ENCODE measurements around the gene TFPI2.

Gene TFPI2

DNA sequence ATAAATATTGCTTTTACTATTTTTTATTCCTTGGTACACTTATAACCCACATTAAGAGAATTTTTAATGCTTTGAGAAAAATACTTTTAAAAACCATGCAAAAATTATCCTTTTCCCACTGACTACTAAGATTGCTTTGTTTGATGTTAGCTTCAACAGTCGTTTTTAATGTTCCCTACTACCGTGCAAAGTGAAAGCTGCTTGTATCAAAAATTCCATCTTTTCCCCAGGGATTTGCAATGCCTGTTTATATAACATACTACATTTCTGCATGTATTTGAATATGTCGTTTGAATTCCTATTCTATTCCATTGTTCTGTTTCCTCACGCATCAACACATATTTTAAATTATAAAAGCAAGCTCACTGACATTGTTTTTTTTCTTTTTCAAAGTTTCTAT is 54.4 kb downstream of the TFPI2 start:
- no peak for TF ChIP-seq GABPA (IDR thresholded peaks at IDR 0.05; ENCODE audit: low read depth)
- TF ChIP-seq, protein P1, sequence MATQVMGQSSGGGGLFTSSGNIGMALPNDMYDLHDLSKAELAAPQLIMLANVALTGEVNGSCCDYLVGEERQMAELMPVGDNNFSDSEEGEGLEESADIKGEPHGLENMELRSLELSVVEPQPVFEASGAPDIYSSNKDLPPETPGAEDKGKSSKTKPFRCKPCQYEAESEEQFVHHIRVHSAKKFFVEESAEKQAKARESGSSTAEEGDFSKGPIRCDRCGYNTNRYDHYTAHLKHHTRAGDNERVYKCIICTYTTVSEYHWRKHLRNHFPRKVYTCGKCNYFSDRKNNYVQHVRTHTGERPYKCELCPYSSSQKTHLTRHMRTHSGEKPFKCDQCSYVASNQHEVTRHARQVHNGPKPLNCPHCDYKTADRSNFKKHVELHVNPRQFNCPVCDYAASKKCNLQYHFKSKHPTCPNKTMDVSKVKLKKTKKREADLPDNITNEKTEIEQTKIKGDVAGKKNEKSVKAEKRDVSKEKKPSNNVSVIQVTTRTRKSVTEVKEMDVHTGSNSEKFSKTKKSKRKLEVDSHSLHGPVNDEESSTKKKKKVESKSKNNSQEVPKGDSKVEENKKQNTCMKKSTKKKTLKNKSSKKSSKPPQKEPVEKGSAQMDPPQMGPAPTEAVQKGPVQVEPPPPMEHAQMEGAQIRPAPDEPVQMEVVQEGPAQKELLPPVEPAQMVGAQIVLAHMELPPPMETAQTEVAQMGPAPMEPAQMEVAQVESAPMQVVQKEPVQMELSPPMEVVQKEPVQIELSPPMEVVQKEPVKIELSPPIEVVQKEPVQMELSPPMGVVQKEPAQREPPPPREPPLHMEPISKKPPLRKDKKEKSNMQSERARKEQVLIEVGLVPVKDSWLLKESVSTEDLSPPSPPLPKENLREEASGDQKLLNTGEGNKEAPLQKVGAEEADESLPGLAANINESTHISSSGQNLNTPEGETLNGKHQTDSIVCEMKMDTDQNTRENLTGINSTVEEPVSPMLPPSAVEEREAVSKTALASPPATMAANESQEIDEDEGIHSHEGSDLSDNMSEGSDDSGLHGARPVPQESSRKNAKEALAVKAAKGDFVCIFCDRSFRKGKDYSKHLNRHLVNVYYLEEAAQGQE (IDR thresholded peaks at IDR 0.05; ENCODE audit: insufficient replicate concordance, low read depth) = no peak
- no peak for TF ChIP-seq SPI1 (IDR thresholded peaks at IDR 0.05; ENCODE audit: borderline replicate concordance, low read depth)
- TF ChIP-seq POLR2AphosphoS5 (IDR thresholded peaks at IDR 0.05; ENCODE audit: low read depth) = no peak
- H3K27me3 ChIP-seq (ENCODE audit: insufficient read depth, poor library complexity, severe bottlenecking) = no peaks in the 10 kb centered on the region
- no peak overlapping the region for H3K4me3 ChIP-seq (replicated peaks; ENCODE audit: insufficient read depth, low read length)
- DNase-seq (ENCODE audit: low read depth in 1 of 2, low spot score in 1 of 2) = no peak
- H3K27ac ChIP-seq (replicated peaks) = no peak overlapping the region

DNA sequence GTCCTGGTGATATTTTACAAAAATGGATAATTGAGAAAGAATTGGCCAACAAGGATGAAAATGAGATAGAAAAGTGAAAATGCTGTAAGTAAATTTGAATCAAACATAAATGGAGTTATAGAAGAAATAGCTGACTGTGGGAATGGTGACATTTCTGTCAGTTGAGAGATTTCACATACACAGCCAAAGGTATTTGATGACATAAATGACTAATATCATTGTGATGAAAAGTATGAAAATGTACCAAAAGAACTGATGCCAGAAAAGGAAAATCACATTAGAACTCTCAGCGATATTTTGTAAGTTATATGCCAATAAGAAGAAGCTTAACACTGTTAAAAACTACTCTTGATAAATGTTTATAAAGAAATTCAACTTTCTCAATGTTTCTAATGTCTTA is 54.9 kb downstream of the TFPI2 start:
- TF ChIP-seq, protein P1 (IDR thresholded peaks at IDR 0.05; ENCODE audit: insufficient replicate concordance, low read depth) = no peak
- TF ChIP-seq, protein P2, sequence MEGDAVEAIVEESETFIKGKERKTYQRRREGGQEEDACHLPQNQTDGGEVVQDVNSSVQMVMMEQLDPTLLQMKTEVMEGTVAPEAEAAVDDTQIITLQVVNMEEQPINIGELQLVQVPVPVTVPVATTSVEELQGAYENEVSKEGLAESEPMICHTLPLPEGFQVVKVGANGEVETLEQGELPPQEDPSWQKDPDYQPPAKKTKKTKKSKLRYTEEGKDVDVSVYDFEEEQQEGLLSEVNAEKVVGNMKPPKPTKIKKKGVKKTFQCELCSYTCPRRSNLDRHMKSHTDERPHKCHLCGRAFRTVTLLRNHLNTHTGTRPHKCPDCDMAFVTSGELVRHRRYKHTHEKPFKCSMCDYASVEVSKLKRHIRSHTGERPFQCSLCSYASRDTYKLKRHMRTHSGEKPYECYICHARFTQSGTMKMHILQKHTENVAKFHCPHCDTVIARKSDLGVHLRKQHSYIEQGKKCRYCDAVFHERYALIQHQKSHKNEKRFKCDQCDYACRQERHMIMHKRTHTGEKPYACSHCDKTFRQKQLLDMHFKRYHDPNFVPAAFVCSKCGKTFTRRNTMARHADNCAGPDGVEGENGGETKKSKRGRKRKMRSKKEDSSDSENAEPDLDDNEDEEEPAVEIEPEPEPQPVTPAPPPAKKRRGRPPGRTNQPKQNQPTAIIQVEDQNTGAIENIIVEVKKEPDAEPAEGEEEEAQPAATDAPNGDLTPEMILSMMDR (IDR thresholded peaks at IDR 0.05; ENCODE audit: insufficient read depth, low read length) = no peak
- TF ChIP-seq POLR2AphosphoS5 (IDR thresholded peaks at IDR 0.05; ENCODE audit: low read depth) (no peak), SPI1 (IDR thresholded peaks at IDR 0.05; ENCODE audit: borderline replicate concordance, low read depth) (no peak)
- Histone ChIP-seq H3K4me3 (replicated peaks; ENCODE audit: insufficient read depth, low read length) (no peak overlapping the region), H3K27ac (replicated peaks) (no peak overlapping the region), H3K27me3 (ENCODE audit: insufficient read depth, poor library complexity, severe bottlenecking) (no peaks in the 10 kb centered on the region)
- DNase-seq (ENCODE audit: low read depth in 1 of 2, low spot score in 1 of 2) = no peak

Data from HL-60 (cell line).